ENCODE measurements around the gene GMCL2. TPM values are rescaled to one million over a fixed set of nuclear protein-coding genes. Genes with fewer than 3 reads are reported as not detected.
A peak's percentile ranks its signal among the peaks of the same experiment; 100 is the strongest.

Gene GMCL2
- not detected in 2 replicates for total RNA-seq

DNA sequence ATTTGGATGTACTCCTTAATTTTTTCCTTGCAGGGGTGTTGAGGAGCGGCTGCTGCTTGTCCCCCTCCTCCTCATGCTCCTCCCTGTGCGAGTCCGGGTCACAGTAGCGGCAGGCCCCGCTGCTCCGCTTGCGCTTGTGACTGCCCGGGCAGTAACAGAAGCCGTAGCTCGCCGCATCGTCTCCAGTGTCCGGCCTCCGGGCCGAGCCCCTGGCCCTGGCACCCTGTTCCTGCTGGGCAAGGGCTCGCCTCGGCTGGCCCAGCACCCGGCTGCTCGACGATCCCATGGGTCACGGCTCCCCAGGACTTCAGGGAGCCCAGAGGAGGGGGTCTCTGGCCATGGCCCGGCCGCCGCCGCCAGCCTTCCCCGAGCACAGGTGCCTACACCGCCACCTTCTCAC, at the start of gene GMCL2:
TSS of gene GMCL2 (minus strand) at position 358 of the 400 bp plus-strand sequence. CDS start at position 286, 72 bp downstream.
- DNase-seq (ENCODE audit: low read depth): no peak
- TF ChIP-seq, protein P1, sequence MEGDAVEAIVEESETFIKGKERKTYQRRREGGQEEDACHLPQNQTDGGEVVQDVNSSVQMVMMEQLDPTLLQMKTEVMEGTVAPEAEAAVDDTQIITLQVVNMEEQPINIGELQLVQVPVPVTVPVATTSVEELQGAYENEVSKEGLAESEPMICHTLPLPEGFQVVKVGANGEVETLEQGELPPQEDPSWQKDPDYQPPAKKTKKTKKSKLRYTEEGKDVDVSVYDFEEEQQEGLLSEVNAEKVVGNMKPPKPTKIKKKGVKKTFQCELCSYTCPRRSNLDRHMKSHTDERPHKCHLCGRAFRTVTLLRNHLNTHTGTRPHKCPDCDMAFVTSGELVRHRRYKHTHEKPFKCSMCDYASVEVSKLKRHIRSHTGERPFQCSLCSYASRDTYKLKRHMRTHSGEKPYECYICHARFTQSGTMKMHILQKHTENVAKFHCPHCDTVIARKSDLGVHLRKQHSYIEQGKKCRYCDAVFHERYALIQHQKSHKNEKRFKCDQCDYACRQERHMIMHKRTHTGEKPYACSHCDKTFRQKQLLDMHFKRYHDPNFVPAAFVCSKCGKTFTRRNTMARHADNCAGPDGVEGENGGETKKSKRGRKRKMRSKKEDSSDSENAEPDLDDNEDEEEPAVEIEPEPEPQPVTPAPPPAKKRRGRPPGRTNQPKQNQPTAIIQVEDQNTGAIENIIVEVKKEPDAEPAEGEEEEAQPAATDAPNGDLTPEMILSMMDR (IDR thresholded peaks at IDR 0.05; ENCODE audit: insufficient read depth, low read length, severe bottlenecking): no peak
- no peaks in the 10 kb centered on the region for H3K27me3 ChIP-seq (ENCODE audit: control insufficient read depth, insufficient read depth, low read length)
- no peak for FAIRE-seq
- H3K36me3 ChIP-seq (ENCODE audit: control insufficient read depth, insufficient read depth, low read length): no peaks in the 10 kb centered on the region
- H3K4me3 ChIP-seq (ENCODE audit: low read depth, low read length): no peak within 1 kb of the TSS

DNA sequence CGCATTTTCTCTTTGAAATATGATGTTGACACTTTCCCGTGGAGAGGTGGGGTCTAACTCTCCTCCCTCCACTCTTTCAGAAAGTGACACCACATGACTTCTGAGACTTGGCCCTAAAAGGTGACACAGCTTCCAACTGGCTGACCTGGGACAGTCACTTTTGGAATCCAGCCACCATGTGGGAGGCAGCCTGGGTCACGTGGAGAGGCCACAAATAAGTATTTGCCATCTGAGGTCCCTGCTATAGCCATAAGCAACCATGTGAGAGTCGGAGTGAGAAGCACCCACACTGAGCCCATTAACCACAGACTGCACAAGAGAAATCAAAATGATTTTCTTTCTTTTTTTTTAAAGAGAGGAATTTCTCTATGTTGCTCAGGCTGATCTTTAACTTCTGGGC, 49.5 kb upstream of the GMCL2 start:
- Histone ChIP-seq H3K36me3 (ENCODE audit: control insufficient read depth, insufficient read depth, low read length) (no peaks in the 10 kb centered on the region), H3K27me3 (ENCODE audit: control insufficient read depth, insufficient read depth, low read length) (no peaks in the 10 kb centered on the region), H3K4me3 (ENCODE audit: low read depth, low read length) (no peak overlapping the region)
- DNase-seq (ENCODE audit: low read depth): no peak
- no peak for FAIRE-seq
- TF ChIP-seq, protein P1 (IDR thresholded peaks at IDR 0.05; ENCODE audit: insufficient read depth, low read length, severe bottlenecking): no peak

DNA sequence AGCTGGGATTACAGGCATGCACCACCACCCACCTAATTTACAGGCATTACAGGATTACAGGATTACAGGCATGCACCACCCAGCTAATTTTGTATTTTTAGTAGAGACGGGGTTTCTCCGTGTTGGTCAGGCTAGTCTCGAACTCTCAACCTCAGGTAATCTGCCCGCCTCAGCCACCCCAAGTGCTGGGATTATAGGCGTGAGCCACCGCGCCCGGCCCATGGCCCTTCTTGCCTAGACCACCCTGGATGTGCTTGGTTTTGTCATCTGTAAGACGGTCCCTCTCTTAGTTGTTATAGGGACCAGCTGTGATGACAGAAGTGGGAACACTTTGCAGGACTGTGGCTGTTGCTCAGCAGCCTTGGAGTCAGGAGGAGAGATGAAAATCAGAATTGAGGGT, 49.0 kb upstream of the GMCL2 start:
- Histone ChIP-seq H3K27me3 (ENCODE audit: control insufficient read depth, insufficient read depth, low read length) (no peaks in the 10 kb centered on the region), H3K4me3 (ENCODE audit: low read depth, low read length) (no peak overlapping the region), H3K36me3 (ENCODE audit: control insufficient read depth, insufficient read depth, low read length) (peaks cover 1% of the 10 kb centered on the region)
- FAIRE-seq (no peak), DNase-seq (ENCODE audit: low read depth) (no peak)
- TF ChIP-seq, protein P1 (IDR thresholded peaks at IDR 0.05; ENCODE audit: insufficient read depth, low read length, severe bottlenecking): no peak

DNA sequence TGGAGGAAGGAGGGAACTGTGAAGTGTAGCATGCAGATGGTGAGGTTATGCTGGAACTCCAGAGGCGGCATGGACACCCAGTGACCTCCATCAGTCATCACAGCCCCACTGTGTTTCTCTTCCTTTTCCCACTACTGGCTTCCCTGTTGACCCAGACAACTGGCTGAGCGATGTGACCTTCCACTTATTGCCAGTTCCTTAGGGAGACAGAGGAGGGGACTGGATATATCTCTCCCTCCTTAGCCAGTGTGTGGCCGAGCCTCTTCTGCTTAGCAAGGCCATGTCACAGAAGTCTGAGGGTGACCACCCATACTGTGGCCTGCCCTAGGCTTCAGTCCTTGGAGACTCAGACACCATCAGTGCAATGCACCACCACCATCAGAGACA, 48.4 kb upstream of the GMCL2 start:
- no peak for DNase-seq (ENCODE audit: low read depth)
- no peak for FAIRE-seq
- H3K36me3 ChIP-seq (ENCODE audit: control insufficient read depth, insufficient read depth, low read length): peaks cover 2% of the 10 kb centered on the region
- H3K4me3 ChIP-seq (ENCODE audit: low read depth, low read length): no peak overlapping the region
- no peaks in the 10 kb centered on the region for H3K27me3 ChIP-seq (ENCODE audit: control insufficient read depth, insufficient read depth, low read length)
- TF ChIP-seq, protein P1 (IDR thresholded peaks at IDR 0.05; ENCODE audit: insufficient read depth, low read length, severe bottlenecking): no peak

DNA sequence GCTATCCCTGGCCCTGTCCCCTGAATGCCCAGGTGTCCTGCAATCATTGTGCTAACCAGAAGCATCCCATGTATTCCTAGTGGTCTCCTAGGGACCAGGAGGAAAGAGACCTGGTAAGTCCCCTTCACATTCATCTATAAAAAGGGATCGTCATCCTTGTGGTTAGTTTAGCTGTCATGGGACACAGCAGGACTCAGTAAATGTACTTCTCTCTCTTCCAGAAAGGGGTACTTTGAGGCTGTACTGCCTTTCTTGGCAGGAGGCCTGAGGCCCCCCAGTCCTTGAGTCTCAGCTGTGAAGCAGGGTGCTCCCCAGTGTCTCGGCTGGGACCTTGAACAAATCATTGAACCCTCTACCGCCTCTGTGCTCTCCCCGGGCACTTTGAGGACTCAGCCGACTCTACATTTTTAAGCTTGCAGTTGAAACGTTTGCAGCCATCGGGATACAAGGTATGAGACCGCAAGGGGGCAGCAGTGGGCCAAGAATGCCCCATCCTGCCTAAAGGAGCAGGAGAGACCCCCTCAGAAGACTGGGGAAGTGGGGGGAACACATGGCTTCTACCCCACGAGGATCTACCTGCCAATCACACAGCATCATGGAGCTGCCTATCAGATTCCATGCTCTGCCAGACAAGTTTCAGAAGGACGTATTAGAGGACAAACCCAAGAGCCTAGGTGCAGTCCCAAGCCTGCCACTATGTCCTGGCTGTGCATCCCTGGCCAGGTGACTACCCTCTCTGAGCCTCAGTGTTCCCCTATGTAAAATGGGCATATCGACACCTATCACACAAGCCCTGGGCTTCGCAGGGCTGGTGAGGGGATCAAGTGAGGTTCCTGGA, 47.8 kb upstream of the GMCL2 start:
- H3K27me3 ChIP-seq (ENCODE audit: control insufficient read depth, insufficient read depth, low read length): no peaks in the 10 kb centered on the region
- TF ChIP-seq, protein P1 (IDR thresholded peaks at IDR 0.05; ENCODE audit: insufficient read depth, low read length, severe bottlenecking): peak; percentile 79
- peaks cover 2% of the 10 kb centered on the region for H3K36me3 ChIP-seq (ENCODE audit: control insufficient read depth, insufficient read depth, low read length)
- no peak overlapping the region for H3K4me3 ChIP-seq (ENCODE audit: low read depth, low read length)
- DNase-seq (ENCODE audit: low read depth) (peak; percentile 41), FAIRE-seq (peak; percentile 32)
